ENCODE measurements around the gene SLFNL1. TPM values are rescaled to one million over a fixed set of nuclear protein-coding genes. Genes with fewer than 3 reads are reported as not detected.

SLFNL1 gene
- total RNA-seq, 1 donor from 2014 or later = 0.68 TPM

DNA sequence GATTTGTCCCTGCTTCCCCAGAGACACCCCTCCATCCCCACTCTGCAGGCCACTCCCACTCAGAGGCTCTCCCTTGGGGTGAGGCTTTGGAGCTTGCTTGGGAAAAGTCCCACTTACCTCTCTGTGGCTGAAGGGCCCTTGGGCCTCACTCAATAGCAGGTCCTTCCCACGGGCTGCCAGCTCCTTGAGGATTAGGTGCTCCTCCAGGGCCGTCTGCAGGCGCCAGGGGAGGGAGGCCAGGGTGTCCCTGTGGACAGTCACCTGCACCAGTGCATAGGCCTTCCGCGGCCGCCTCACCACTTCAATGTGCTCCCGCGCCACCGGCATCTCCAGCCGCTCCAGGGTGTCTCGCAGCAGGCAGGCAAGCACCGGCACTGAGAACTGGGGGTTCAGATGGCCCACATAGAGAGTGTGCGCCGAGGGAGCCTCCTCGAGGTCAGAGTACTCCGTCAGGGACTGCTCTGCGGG, 1.4 kb downstream of the SLFNL1 start:
- DNase-seq (ENCODE audit: low spot score) = no peak

DNA sequence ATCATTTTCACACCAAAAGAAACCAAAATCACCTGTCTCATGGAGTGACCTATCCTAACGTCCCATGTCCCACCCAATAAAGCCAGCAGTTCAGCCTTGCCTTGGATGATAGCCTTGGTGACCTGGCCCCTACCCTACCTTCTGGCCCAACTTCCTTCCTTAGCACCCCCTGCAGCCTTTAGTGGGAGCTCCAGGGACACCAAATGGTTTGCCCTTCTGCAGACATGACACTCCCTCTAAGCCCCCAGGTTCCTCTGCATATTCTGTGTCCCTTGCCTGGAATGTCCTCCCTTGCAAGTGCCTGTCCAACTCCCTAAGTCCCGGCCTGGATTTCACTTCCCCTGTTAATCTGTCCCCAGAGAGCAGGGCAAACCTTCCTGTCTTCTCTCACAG, 2.2 kb downstream of the SLFNL1 start:
- DNase-seq (ENCODE audit: low spot score) = no peak

DNA sequence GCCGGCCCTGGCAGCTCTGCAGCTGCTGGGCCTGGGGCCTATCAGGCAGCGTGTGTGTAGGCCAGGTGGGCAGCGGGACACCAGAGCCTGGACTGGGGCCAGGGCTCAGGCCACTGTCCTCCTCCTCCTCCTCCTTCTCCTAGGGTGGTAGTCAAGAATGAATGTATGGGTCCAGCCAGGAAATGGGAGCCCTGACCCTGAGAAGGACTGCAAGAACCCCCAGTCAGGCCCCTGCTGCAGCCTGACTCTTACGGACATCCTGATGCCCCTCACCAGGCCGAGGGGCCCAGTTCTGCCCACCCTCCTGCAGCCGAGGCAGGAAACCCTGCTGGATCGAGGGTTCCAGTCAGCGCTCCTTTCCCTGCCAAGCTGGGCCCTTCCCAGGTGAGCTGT, 3.5 kb downstream of the SLFNL1 start:
- no peak for DNase-seq (ENCODE audit: low spot score)

DNA sequence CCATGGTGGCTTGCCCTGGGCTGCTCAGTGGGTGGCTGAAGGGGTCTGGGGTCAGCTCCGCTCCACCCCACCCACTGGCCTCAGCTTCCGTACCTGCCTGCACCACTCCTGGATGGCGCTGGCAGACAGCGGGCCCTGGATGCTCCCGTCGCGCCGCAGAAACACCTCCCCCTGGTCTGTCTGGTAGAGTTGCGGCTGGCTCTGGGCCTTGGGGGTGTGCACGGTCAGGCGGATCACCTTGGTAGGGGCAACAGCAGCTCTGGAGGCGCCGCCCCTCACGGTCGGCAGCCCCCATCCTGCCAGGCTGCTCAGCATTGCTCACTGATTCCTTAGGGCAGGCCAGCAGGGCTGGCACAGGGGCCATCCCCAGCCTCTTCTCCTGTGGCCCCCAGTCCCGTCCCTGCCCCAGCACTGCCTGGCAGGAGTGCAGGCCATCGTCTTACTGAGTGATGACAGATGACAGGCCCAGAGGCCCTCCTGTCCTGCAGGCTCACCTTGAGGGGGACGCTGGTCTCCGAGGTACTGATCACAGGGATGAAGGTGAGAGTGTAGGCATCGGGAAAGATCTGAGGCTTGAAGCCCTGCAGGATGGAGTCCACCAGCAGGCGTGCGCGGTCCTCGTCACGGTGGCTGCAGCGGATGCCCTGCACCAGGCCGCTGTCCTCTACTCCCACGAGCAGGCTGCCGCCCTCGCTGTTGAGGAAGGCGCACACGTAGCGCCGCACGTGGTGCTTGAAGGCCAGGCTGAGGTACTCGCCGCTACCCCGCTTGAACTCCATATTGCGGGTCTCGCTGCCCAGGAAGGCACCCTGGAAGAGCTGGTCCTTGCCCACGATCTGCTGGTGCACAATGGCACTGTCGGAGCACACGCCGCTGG, 4.1 kb downstream of the SLFNL1 start:
- DNase-seq (ENCODE audit: low spot score) = no peak

DNA sequence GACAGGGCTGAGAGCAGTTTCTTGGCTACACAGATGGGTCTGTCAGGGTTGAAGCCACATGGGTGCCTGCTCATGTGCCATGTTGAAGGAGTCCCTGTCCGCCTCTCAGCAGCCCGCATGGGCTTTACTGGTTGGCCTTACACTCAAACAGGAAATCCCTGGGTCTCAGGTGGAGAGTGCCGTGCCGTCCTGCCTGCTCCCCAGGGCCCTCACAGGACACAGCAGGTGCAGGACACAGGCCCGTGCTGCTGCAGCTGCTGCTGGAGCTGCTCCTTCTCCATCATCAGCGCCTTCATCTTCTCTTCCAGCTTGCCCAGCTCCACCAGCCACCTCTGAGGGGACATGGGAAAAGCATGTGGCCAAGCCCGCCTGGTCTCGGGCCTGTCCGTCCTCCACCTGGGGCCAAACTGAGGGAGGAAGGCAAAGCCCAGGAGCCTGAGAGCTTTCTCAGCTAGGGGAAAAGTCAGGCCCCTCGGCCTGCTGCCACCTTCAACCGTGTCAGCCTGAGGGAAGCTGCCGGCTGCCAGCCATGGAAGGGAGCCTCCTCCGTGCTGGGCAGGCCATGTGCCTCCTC, 5.5 kb downstream of the SLFNL1 start:
- DNase-seq (ENCODE audit: low spot score) = no peak

DNA sequence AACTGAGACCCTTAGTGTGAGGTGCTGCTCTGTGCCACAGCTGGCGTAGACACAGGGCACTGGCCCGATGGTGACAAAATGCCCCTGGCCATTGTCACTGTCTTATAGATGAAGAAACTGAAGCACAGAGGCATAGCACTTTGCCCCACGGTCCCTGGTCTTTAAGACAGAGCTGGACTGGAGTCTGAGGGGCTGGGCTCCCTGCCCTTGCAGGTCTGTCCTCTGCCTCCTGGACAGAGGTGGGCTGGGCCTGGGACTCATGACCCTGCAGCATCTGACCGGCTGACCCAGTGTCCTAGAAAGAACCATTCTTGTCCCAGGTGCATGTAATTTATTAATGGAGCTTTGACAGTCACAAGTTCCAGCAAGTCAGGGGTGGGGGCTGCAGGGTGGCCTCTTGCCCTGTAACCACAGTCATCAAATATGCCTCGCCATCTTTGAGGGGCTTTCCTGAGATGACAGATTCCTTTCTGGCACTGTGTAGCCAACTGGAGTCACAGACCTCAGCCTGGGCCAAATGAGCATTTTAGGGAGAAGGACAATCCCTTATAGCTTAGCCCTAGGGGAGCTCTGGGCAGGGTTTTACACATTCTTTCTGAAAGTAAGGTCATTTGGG, 6.1 kb downstream of the SLFNL1 start:
- no peak for DNase-seq (ENCODE audit: low spot score)

DNA sequence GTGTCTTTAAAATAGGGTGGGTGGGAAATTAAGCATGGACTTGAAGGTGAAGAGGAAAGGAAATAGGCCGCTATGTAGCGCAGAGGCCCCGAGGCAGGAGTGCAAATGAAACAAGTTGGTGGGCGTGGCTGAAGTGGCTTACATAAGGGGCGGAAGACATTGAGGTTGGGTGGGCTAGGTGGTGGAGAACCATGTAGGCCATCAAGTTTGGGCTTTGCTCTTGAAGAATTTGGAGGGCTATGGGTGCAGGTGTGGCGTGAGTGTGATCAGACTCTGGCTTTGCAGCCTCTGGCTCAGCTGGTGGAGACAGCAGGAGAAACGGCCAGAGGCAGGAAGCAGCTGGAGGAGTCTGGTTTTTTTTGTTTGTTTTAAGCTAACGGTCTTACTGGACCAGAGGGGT, 6.7 kb downstream of the SLFNL1 start:
- DNase-seq (ENCODE audit: low spot score) = no peak

DNA sequence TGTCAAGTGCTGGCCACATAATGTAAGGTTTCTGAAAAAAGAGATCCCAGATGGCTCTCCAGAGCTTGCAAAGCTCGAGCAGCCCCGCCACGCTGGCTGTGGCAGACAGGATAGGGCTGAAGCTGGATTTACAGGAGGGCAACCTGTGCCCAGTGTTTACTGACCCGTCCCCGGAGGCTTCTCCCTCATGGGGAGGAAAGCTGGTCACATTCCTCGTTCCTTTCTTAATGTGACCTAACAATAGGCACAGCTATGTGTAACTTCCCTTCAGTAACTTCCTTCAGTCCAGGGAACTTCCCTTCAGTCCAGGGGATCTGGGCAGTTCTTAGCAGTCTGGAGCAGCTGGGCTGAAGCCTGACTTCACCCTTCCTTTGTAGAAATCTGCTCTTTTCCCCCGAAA, 7.7 kb downstream of the SLFNL1 start:
- no peak for DNase-seq (ENCODE audit: low spot score)

DNA sequence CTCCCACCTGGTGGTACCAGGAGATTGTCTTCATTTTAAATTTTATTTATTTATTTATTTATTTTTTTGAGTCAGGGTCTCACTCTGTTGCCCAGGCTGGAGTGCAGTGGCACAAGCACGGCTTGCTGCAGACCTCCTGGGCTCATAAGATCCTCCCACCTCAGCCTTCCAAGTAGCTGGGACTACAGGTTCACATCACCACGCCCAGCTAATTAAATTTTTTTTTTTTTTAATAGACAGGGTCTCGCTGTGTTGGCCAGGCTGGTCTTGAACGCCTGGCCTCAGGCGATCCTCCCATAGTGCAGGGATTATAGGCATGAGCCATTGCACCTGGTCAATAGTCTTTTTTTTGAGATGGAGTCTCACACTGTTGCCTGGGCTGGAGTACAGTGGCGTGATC, 8.5 kb downstream of the SLFNL1 start:
- DNase-seq (ENCODE audit: low spot score) = no peak

DNA sequence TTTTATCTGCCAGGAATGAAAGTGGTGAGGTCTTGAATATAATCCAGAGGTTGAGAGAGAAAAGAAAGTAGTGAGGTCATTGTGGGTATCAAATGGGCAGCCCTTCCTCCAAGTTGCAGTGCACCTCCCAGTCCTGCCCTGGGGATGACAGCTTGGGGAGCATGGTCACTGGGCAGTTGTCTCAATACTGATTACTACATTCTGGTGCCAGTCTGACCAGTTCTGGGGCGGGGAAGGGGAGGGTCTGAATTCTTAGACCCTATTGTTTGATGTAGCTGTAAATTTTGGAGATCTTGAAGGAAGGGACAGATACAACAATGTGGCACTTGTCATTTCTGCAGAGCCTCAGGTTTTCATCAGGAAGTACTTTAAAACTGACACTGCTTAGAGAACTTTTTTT, 11.2 kb downstream of the SLFNL1 start:
- no peak for DNase-seq (ENCODE audit: low spot score)

DNA sequence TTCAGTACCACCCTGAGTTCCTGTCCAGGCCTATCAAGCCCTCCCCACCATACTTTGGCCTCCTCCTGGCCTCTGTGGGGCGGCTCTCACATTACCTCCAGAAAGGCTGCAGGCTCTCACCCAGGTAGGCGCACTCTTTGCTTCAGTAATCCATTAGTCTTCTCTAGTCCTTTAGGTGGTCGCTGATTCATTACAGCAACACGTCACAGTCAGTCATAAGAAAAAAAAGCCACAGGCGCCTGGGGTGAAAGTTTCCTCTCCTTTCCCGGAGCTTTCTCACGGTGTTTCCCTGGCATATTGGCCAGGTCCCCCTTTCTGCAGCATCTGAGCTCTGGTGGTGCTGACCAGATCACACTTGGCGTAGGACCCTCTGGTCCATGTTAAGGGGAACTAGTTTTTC, 12.1 kb downstream of the SLFNL1 start:
- no peak for DNase-seq (ENCODE audit: low spot score)

DNA sequence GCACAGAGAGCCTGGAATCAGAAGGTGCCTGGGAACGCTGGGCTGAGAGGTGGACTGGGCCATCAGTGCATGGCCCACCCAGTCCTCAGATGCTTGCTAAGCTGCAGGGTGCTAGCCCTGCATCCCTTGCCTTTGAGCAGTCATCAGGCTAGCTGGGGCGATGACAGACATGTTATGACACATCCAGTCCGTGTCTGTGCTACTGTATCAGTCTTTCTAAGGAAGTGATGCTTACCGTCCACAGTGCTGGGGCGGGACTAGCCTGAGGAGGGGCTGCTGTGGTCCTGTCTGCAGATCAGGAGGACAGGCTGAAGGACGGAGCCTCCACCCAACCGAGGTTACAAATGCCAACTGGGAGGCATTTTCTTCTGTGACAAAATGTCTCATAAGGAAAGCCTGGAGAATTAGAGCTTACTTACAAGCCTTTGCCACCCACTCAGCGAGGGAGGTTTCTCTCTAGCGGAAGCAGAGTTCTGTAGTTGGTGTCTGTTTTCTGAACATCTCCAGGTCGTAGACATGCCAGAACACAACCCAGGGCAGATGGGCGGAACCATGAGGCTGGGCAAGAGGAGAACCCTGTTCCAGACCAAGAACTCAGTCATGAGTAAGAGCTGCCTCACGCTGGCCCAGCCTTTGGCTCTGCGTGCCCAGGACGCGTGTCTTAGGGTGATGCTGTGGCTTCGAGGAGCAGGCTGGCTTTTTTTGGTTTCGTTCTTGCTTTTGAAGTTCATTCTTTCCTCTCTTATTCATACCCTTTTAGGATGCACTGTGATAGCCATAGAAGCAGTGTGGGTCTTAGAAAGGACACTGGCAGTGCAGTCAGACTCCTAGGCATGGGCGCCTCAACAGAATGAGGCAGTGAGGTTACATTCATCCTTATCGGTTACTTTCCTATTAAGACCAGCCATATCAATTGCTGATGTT, 14.3 kb downstream of the SLFNL1 start:
- no peak for DNase-seq (ENCODE audit: low spot score)

DNA sequence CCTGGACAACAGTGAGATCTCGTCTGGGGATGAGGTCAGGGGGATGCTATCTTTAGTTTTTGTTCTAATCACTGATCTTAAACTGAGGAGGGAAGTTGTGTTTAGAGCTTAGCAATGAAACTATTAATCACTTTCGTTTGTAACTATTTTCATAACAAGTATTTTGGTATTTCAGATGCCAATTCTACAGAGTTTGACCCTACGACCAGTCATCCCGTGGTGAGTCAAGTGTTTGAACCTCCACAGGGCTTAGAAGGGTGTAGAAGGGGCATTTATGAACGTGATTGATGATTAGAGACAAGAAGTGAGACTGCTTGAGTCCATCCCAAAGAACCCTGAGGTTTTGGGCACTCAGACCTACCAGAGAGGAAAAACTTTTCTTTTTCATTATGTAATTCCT, 15.6 kb downstream of the SLFNL1 start:
- no peak for DNase-seq (ENCODE audit: low spot score)

DNA sequence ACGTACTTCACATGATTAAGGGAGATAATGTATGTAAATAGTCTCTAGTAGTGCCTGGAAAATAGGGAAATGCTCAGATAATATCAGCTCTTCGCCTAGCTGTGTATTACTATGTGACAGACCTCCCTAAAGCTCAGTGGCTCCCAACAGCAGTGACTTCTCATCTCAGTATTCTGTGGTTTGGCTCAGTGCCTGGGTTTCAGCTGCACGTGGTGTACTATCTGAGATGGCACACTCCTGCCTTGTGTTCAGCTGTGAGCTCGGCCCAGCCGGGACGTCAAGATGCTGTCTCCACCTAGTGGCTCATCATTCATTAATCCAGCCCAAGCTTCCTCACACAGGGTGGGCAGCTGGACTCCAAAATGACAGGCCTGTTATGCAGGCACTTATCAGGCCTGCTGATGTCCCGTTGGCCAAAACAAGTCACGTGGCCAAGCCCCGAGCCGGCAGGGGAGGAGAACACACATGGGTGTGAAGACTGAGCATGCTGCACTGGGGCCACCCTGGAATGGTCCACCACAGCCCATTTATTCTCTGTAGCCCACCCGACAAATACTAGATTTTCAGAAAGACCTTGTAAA, 17.8 kb downstream of the SLFNL1 start:
- peak; percentile 96 for DNase-seq (ENCODE audit: low spot score)

DNA sequence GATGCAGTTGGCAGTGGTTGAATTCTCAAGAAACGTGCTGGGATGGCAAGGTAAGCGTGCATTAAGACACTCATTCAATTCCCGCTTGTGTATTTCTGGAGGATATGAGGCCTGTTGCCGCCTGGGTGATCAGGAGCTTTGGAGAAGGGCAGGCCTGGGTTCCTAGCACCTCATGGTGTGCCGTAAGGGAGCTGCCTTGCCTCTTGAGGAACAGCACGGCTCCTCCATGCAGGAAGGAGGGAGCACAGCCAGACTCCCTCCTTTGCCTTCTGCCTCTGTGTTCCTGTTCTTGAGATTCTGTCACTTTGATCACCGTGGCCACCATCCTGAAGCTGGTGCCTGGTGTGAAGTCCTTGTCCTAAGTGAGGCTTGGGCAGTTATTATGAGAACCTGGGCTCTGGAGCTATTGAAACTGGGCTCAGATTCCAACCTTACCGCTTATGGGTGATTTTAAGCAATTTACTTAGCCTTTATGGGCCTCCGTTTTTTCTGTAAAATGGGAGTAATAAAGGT, 18.3 kb downstream of the SLFNL1 start:
- DNase-seq (ENCODE audit: low spot score) = no peak

DNA sequence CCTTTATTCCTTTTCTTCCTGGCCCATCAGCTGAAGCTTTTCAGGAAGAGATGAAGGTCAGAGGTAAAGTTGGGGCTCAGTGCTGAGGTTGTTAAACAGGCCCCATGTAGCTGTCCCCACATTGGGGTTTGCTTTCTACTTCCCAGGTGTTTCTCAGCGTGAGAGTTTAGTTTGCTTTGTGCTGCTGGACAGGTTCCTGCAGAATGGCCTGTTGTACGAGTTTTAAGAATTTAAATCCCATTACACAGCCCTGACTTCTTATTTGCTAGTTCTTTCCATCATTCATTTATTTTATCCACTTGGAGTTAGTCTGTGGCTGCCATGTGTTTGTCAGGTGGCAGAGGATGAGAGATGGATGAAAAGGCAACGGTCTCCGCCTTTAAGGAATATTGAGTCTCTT, 22.9 kb downstream of the SLFNL1 start:
- no peak for DNase-seq (ENCODE audit: low spot score)

DNA sequence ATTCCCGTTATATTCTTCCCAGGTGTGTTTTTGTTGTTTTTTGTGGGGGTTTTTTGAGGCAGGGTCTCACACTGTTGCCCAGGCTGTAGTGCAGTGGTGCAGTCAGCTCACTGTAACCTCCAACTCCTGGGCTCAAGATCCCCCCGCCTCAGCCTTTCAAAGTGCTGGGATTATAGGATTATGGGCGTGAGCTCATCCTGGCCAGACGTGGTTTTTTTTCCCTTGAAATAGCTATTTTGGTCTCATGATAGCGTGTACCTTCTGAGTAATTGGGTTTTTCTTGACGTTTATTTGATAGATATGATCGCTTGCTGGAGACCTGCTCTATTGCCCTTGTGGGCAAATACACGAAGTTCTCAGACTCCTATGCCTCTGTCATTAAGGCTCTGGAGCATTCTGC, 24.4 kb downstream of the SLFNL1 start:
- DNase-seq (ENCODE audit: low spot score) = no peak

DNA sequence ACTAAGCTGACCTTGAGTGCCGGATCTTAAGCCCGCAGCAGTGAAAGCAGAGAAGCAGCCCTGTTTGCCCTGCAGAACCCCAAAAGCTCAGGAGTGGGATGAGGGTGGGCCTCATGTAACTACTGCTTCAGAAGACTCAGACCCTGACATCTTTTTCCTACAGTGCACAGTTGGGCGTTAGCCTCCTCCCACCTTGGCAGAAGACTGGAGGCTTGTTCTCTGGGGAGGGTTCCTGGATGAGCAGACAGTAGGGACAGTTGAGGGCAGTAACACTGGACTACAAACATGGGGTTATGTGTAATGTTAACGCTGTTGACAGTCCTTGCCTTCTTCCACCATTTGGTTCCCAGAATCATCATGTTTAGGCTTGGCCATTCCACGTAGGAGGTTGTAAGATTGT, 32.5 kb downstream of the SLFNL1 start:
- DNase-seq (ENCODE audit: low spot score) = no peak

DNA sequence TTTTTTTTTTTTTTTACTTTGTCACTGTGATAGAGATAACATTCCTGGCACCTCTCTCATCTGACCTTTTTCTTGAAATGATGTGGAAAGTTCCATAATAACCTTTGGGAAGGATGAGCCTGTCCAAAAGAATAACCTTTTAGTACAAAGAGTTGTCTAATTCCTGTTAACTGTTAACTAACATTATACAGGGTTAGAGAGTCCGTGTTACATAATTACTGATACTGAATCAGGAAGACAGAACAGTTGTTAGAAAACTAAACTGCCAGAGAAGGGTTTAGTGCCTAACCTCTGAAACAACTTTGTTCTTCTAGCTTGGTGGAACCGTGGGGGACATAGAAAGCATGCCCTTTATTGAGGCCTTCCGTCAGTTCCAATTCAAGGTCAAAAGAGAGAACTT, 33.2 kb downstream of the SLFNL1 start:
- DNase-seq (ENCODE audit: low spot score) = no peak

DNA sequence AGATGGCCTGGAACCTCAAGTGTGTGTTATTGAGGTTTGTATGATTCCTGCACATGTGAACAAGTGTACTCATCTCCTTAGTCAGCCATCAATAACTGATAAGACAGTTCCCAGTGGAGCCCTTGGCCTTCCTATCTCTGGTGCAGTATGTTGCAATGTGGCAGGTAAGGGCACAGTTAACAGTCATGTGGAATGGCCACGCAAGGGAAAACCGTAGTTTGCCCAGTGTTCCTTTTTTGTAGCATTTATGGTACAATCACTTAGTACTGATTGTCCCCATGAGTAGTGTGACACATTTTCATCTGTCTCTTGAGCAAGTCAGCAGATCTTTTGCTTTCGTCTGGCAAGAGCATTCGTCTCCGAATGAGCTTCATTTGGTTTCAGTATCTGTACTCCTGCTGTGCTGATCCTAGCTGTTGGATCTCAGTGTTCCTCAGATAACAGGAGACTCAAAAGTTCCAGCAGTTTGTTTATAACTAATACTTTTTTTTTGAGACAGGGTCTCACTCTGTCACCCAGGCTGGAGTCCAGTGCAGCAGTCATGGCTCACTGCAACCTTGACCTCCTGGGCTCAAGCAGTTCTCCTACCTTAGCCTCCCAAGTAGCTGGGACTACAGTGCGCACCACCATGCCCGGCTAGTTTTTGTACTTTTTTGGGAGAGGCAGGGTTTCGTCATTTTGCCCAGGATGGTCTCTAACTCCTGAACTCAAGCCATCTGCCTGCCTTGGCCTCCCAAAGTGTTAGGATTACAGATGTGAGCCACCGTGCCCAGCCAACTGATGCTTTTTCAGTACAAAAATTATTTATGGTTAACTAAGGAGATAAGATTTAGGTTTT, 33.9 kb downstream of the SLFNL1 start:
- no peak for DNase-seq (ENCODE audit: low spot score)

DNA sequence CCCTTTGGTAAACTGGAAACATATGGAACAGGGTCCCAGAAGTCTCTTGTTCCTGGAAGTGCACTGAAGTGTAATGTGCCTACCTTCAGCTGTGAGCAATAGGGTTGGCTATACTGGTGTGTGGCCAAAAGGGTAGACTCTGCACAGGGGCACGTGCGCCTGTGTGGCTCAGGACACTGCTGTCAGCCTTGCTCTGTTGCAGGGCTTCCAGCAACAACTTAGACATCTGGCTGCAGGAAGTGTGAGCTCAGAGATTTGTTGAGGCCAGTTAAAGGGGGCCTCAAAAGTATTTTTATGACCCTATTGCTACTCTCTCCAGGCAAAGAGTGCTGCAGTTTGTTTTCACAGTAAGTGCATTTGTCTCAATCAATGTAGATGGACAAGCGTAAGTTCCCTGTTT, 34.6 kb downstream of the SLFNL1 start:
- no peak for DNase-seq (ENCODE audit: low spot score)

Measured in ureter (tissue), 1 donor.